ENCODE measurements around the gene KPNA5. TPM values are rescaled to one million over a fixed set of nuclear protein-coding genes. Genes with fewer than 3 reads are reported as not detected.
"Not testable (repeated sequence)": the region's sequence is repeated elsewhere in the genome, so short reads cannot be mapped to it uniquely, and the experiment has no call there.

Gene KPNA5
- total and polyA plus RNA-seq, 4 donors, result 2.2 to 34.3 (median 7.3) TPM

GRCh38 chr6:116737004-116737403 lies 56.0 kb downstream of the KPNA5 start:
- H3K9me3 ChIP-seq (ENCODE audit: control insufficient read depth in 4 of 4, insufficient read depth in 3 of 4, low read length in 3 of 4), result peaks cover 0 to 8% (median 0%) of the 10 kb centered on the region in 4 donors
- H3K9ac ChIP-seq (ENCODE audit: insufficient read depth in 1 of 2, low read length in 2 of 2), result no peak overlapping the region
- 93 to 98% methylated on average over 3 of the region's 3 CpGs for WGBS, 2 donors
- no peak for TF ChIP-seq CTCF (IDR thresholded peaks at IDR 0.05; ENCODE audit: control extremely low read depth, extremely low read depth)
- peaks cover 0 to 7% (median 3%) of the 10 kb centered on the region in 4 donors for H3K36me3 ChIP-seq (ENCODE audit: control insufficient read depth in 4 of 4, insufficient read depth in 4 of 4, low read length in 4 of 4)
- no peaks in the 10 kb centered on the region for H3K27me3 ChIP-seq (ENCODE audit: control insufficient read depth in 3 of 3, insufficient read depth in 3 of 3, low read length in 2 of 3)
- H3K27ac ChIP-seq (ENCODE audit: low read depth in 1 of 2, low read length in 1 of 2), result no peak overlapping the region
- DNase-seq (no peak), ATAC-seq (ENCODE audit: insufficient read depth, low FRiP score) (no peak)
- H3K4me3 ChIP-seq, result no peak overlapping the region
- H3K4me1 ChIP-seq (ENCODE audit: control insufficient read depth in 5 of 5, insufficient read depth in 5 of 5, low read length in 5 of 5), result no peaks in the 10 kb centered on the region

- DNase-seq; H3K27ac ChIP-seq (ENCODE audit: low read depth in 1 of 2, low read length in 1 of 2); H3K9ac ChIP-seq (ENCODE audit: insufficient read depth in 1 of 2, low read length in 2 of 2); ATAC-seq (ENCODE audit: insufficient read depth, low FRiP score); H3K9me3 ChIP-seq (ENCODE audit: control insufficient read depth in 4 of 4, insufficient read depth in 3 of 4, low read length in 3 of 4); H3K27me3 ChIP-seq (ENCODE audit: control insufficient read depth in 3 of 3, insufficient read depth in 3 of 3, low read length in 2 of 3); H3K36me3 ChIP-seq (ENCODE audit: control insufficient read depth in 4 of 4, insufficient read depth in 4 of 4, low read length in 4 of 4); H3K4me1 ChIP-seq (ENCODE audit: control insufficient read depth in 5 of 5, insufficient read depth in 5 of 5, low read length in 5 of 5); H3K4me3 ChIP-seq: not testable (repeated sequence)
- WGBS, 2 donors, result 92 to 94% methylated on average over 3 of the region's 3 CpGs
Observed at GRCh38 chr6:116740486-116740885, 59.5 kb downstream of the KPNA5 start.

GRCh38 chr6:116741571-116741970 lies 60.6 kb downstream of the KPNA5 start:
- H3K36me3 ChIP-seq (ENCODE audit: control insufficient read depth in 4 of 4, insufficient read depth in 4 of 4, low read length in 4 of 4), result peaks cover 0 to 7% (median 3%) of the 10 kb centered on the region in 4 donors
- DNase-seq, result no peak
- no peak for ATAC-seq (ENCODE audit: insufficient read depth, low FRiP score)
- H3K9me3 ChIP-seq (ENCODE audit: control insufficient read depth in 4 of 4, insufficient read depth in 3 of 4, low read length in 3 of 4), result peaks cover 0 to 7% (median under 1%) of the 10 kb centered on the region in 4 donors
- H3K27me3 ChIP-seq (ENCODE audit: control insufficient read depth in 3 of 3, insufficient read depth in 3 of 3, low read length in 2 of 3), result no peaks in the 10 kb centered on the region
- H3K27ac ChIP-seq (ENCODE audit: low read depth in 1 of 2, low read length in 1 of 2), result no peak overlapping the region
- H3K9ac ChIP-seq (ENCODE audit: insufficient read depth in 1 of 2, low read length in 2 of 2), result no peak overlapping the region
- no peak for TF ChIP-seq CTCF (IDR thresholded peaks at IDR 0.05; ENCODE audit: control extremely low read depth, extremely low read depth)
- H3K4me1 ChIP-seq (ENCODE audit: control insufficient read depth in 5 of 5, insufficient read depth in 5 of 5, low read length in 5 of 5), result peaks cover 0 to 6% (median 0%) of the 10 kb centered on the region in 5 donors
- WGBS, 2 donors, result 49 to 62% methylated on average over 1 of the region's 1 CpG
- H3K4me3 ChIP-seq, result no peak overlapping the region

- H3K9ac ChIP-seq (ENCODE audit: insufficient read depth in 1 of 2, low read length in 2 of 2), result no peak overlapping the region
- 73 to 76% methylated on average over 5 of the region's 5 CpGs for WGBS, 2 donors
- H3K27ac ChIP-seq (ENCODE audit: low read depth in 1 of 2, low read length in 1 of 2), result no peak overlapping the region
- H3K27me3 ChIP-seq (ENCODE audit: control insufficient read depth in 3 of 3, insufficient read depth in 3 of 3, low read length in 2 of 3), result no peaks in the 10 kb centered on the region
- no peak for TF ChIP-seq CTCF (IDR thresholded peaks at IDR 0.05; ENCODE audit: control extremely low read depth, extremely low read depth)
- DNase-seq, result peak in 2 of 3 donors; percentile 52 to 58
- peaks cover 0 to 4% (median 0%) of the 10 kb centered on the region in 4 donors for H3K36me3 ChIP-seq (ENCODE audit: control insufficient read depth in 4 of 4, insufficient read depth in 4 of 4, low read length in 4 of 4)
- peaks cover 0 to 2% (median 0%) of the 10 kb centered on the region in 4 donors for H3K9me3 ChIP-seq (ENCODE audit: control insufficient read depth in 4 of 4, insufficient read depth in 3 of 4, low read length in 3 of 4)
- no peak for ATAC-seq (ENCODE audit: insufficient read depth, low FRiP score)
- H3K4me1 ChIP-seq (ENCODE audit: control insufficient read depth in 5 of 5, insufficient read depth in 5 of 5, low read length in 5 of 5), result peaks cover 0 to 6% (median 0%) of the 10 kb centered on the region in 5 donors
- H3K4me3 ChIP-seq, result no peak overlapping the region
Observed at GRCh38 chr6:116745176-116745575, 64.2 kb downstream of the KPNA5 start.

Data from lung (tissue), 12 donors.